ENCODE results near the gene ZC3H4. TPM values are rescaled to one million over a fixed set of nuclear protein-coding genes. Genes with fewer than 3 reads are reported as not detected.

The ZC3H4 gene
- total and polyA plus RNA-seq, 9 of the 15 experiments (the other 6 are each of a cell fraction or from before 2014, with no cell fraction given): 2.2 to 75.6 (median 18.3) TPM

- TF ChIP-seq ILK (tag; IDR thresholded peaks at IDR 0.05; ENCODE audit: borderline replicate concordance, low read depth): no peak
- 0 out of 2 replicates have a peak, but pooled peaks have one; percentile 12 for TF ChIP-seq KAT7 (CRISPR knock-in tag; IDR thresholded peaks at IDR 0.05; ENCODE audit: borderline replicate concordance)
- no peak for TF ChIP-seq MXI1 (IDR thresholded peaks at IDR 0.05; ENCODE audit: low read depth, low read length)
- no peak for TF ChIP-seq HES1 (IDR thresholded peaks at IDR 0.05; ENCODE audit: low read depth)
- peak; percentile 55 for TF ChIP-seq TAF1 (IDR thresholded peaks at IDR 0.05; ENCODE audit: control insufficient read depth, extremely low read depth, insufficient read depth, low read length, severe bottlenecking)
- TF ChIP-seq RBM22 (IDR thresholded peaks at IDR 0.05; ENCODE audit: low read depth, low read length, poor library complexity, severe bottlenecking): peak; percentile 89
- TF ChIP-seq ZNF830 (CRISPR knock-in tag; IDR thresholded peaks at IDR 0.05): no peak
- no peak for TF ChIP-seq NR3C1 (CRISPR knock-in tag; IDR thresholded peaks at IDR 0.05)
- no peak for TF ChIP-seq TFE3 (CRISPR knock-in tag; IDR thresholded peaks at IDR 0.05)
- TF ChIP-seq NONO (IDR thresholded peaks at IDR 0.05; ENCODE audit: low read depth in 2 of 2, low read length in 1 of 2): 0 out of 4 replicates have a peak, but pooled peaks of 1 of the 2 experiments have one; percentile 8
- TF ChIP-seq GABPB1 (CRISPR knock-in tag; IDR thresholded peaks at IDR 0.05): 0 out of 2 replicates have a peak, but pooled peaks have one; percentile 16
- TF ChIP-seq MAZ (CRISPR knock-in tag; conservative IDR thresholded peaks at IDR 0.05 in 1 of 2, IDR thresholded peaks at IDR 0.05 in 1 of 2): no peak
- no peak for TF ChIP-seq SIN3B (IDR thresholded peaks at IDR 0.05; ENCODE audit: low read depth)
- TF ChIP-seq ZC3H4 (CRISPR knock-in tag; IDR thresholded peaks at IDR 0.05; ENCODE audit: borderline replicate concordance): peak; percentile 63; the same call in 1 of the 2 replicates
- TF ChIP-seq ZNF316 (IDR thresholded peaks at IDR 0.05): no peak
- TF ChIP-seq CSDE1 (IDR thresholded peaks at IDR 0.05): no peak
- no peak for TF ChIP-seq KAT8 (IDR thresholded peaks at IDR 0.05; ENCODE audit: low read depth)
- TF ChIP-seq PHF20 (IDR thresholded peaks at IDR 0.05; ENCODE audit: partially characterized antibody): no peak
- no peak for TF ChIP-seq TCF3 (CRISPR knock-in tag; IDR thresholded peaks at IDR 0.05)
- no peak for TF ChIP-seq PTRF (tag; IDR thresholded peaks at IDR 0.05)
- no peak for TF ChIP-seq USF1 (CRISPR knock-in tag; IDR thresholded peaks at IDR 0.05)
- peak; percentile 11; the same call in 1 of the 2 replicates for TF ChIP-seq CXXC5 (CRISPR knock-in tag; IDR thresholded peaks at IDR 0.05)
- no peak for TF ChIP-seq CBX2 (IDR thresholded peaks at IDR 0.05; ENCODE audit: insufficient read depth, low read length, poor library complexity, severe bottlenecking)
- TF ChIP-seq PHTF2 (CRISPR knock-in tag; IDR thresholded peaks at IDR 0.05): no peak
- TF ChIP-seq HEY1 (CRISPR knock-in tag; IDR thresholded peaks at IDR 0.05; ENCODE audit: borderline replicate concordance): no peak
These were observed 2.5 kb downstream of the ZC3H4 start (continued) for GRCh38 chr19:47111006-47111621.
